Heart right ventricle (tissue), 16 donors: ENCODE data around the gene PPFIBP1. TPM values are rescaled to one million over a fixed set of nuclear protein-coding genes. Genes with fewer than 3 reads are reported as not detected.

ENCODE experiments used
- ATAC-seq, 8 donors: fragments of 200-7000 bp; cut with Tn5 transposase; one replicate each; pipeline ENCODE4 v1.9.1; 2020; ENCODE audit warnings: mild to moderate bottlenecking in 8 of 8, moderate library complexity in 8 of 8, moderate number of reproducible peaks in 1 of 8
- DNase-seq, 2 donors: peaks; one replicate each; pipeline ENCODE4 v3.0.0-alpha.2; 2020
- H3K27ac ChIP-seq, 10 donors: fragments of 200-600 bp; sonication (generic) in 2 of 10; one replicate each; pipeline versions ENCODE4 v1.5.0 to v1.8.0; 2020 to 2022; ENCODE audit warnings: mild to moderate bottlenecking in 3 of 10
- H3K27me3 ChIP-seq, 7 donors: fragments of 200-600 bp; one replicate each; pipeline ENCODE4 v1.8.0; 2021 to 2022; ENCODE audit warnings: mild to moderate bottlenecking in 2 of 7
- H3K36me3 ChIP-seq, 9 donors: fragments of 200-600 bp; sonication (generic) in 1 of 9; one replicate each; pipeline versions ENCODE4 v1.5.0 to v1.8.0; 2020 to 2022; ENCODE audit warnings: mild to moderate bottlenecking in 2 of 9
- H3K4me1 ChIP-seq, 9 donors: fragments of 200-600 bp; sonication (generic) in 1 of 9; one replicate each; pipeline versions ENCODE4 v1.5.0 to v1.8.0; 2020 to 2022; ENCODE audit warnings: mild to moderate bottlenecking in 4 of 9
- H3K4me3 ChIP-seq, 10 donors: fragments of 200-600 bp; sonication (generic) in 2 of 10; one replicate each; pipeline versions ENCODE4 v1.5.0 to v1.8.0; 2020 to 2022; ENCODE audit warnings: mild to moderate bottlenecking in 7 of 10, moderate library complexity in 2 of 10
- H3K9me3 ChIP-seq, 11 donors: fragments of 200-600 bp in 10 of 11; sonication (generic) in 2 of 11; one replicate each; pipeline versions ENCODE4 v1.5.0 to v1.8.0; 2013 to 2022; ENCODE audit warnings: mild to moderate bottlenecking in 2 of 11, control low read depth in 1 of 11, moderate library complexity in 1 of 11
- CTCF ChIP-seq, 9 donors: fragments of 200-600 bp; sonication (generic) in 2 of 9; IDR thresholded peaks; one replicate each; pipeline versions ENCODE4 v1.5.0 to v1.8.0; 2021 to 2022; ENCODE audit warnings: antibody characterized with exemption in 9 of 9, mild to moderate bottlenecking in 5 of 9, moderate library complexity in 1 of 9
- WGBS, 2 donors: extraction: QIAGEN DNeasy Blood & Tissue Kit; methylation state at CpG; one replicate each; pipeline ENCODE4 v1.1.7; 2013; ENCODE audit warnings: inconsistent platforms in 1 of 2; 5-methylcytosine and 5-hydroxymethylcytosine counted together
- intact Hi-C, 10 donors: fragments of 100-400 bp; cut with DNase I; formaldehyde crosslinking; loops; one replicate each; pipeline versions ENCODE4 v1.11.1 to v1.14.2; 2022
- polyA plus RNA-seq, 2 donors: library from polyadenylated mRNA; stranded (reverse); fragments of 200-250 nt; gene quantifications; one replicate each; pipeline ENCODE4 v1.2.3, GENCODE V29; 2013
- total RNA-seq, 10 donors: library from RNA; stranded (reverse); fragmentation: NEBNext Ultra II Directional in 3 of 10; extraction: Animal tissue kit (Norgen Biotek cat#: 25700) in 3 of 10; gene quantifications; one replicate each; pipeline versions ENCODE4 v1.2.1 to v1.2.4, GENCODE V29; 2021 to 2023
- donor health status: Arrhythmogenic right ventricular cardiomyopathy.
- donor health status: ischemic (EF 13 %, LVEDD 7.1; RV severe dilation, severe dysfunction).
- donor health status: healthy with polysubstance abuse.
- donor health status: DM: no; HTN: yes; CAD: no.
- donor health status: DM: no; HTN: no; CAD: no.
- donor health status: ischemic (EF 25% LVEDD 6.9; RV normal size, moderate dysfunction).
- donor health status: ischemic (EF 25% LVEDD 5.7; RV mildly dilated, moderate dysfunction).
- donor health status: healthy.
- donor health status: DM: yes; HTN: yes; CAD: no.
- donor health status: Ischemic cardiomyopathy.
- donor health status: ischemic (EF 35%, LVEDD 5.7; RV mildly dilated, moderate dysfunction).
- donor health status: nonischemic (EF 11% LVEDD 7.7; RV severe dilation, severe dysfunction).
- donor health status: DM: yes; HTN: yes; CAD: no.
- donor health status: PGD.
- donor health status: ischemic (EF 29% LVEDD 5.4; RV normal size, mild dysfunction).
- donor health status: nonischemic (EF 23%, LVEDD 6.1; RV moderate dilation, normal function).

Gene PPFIBP1
- total and polyA plus RNA-seq, 12 donors, result 22.9 to 450 (median 314) TPM

GRCh38 chr12:27688671-27689070 lies 164.7 kb downstream of the PPFIBP1 start:
- H3K27ac ChIP-seq, result no peak overlapping the region
- H3K4me3 ChIP-seq, result no peak overlapping the region
- ATAC-seq (no peak), DNase-seq (no peak)
- WGBS, 2 donors, result 92 to 95% methylated on average over 3 of the region's 3 CpGs
- intact Hi-C loops, result loop anchor here in 2 of 10 donors (10.0 kb wide), 2 partner anchors 354 to 374 kb away; partner anchors contain the start of gene BMAL2 (in 1 of the 2)
- H3K27me3 ChIP-seq, result no peaks in the 10 kb centered on the region
- no peak for TF ChIP-seq CTCF (IDR thresholded peaks at IDR 0.05)
- no peaks in the 10 kb centered on the region for H3K9me3 ChIP-seq
- H3K36me3 ChIP-seq, result peaks cover 0 to 100% (median 82%) of the 10 kb centered on the region in 9 donors
- H3K4me1 ChIP-seq, result no peaks in the 10 kb centered on the region

- DNase-seq, result no peak
- no peak overlapping the region for H3K4me3 ChIP-seq
- H3K27ac ChIP-seq, result no peak overlapping the region
- no peaks in the 10 kb centered on the region for H3K9me3 ChIP-seq
- TF ChIP-seq CTCF (IDR thresholded peaks at IDR 0.05), result no peak
- H3K36me3 ChIP-seq, result peaks cover 0 to 100% (median 90%) of the 10 kb centered on the region in 9 donors
- H3K27me3 ChIP-seq, result no peaks in the 10 kb centered on the region
- ATAC-seq, result peak in 1 of 8 donors; percentile 45
- WGBS, 2 donors, result 95% methylated on average over 13 of the region's 13 CpGs
- no peaks in the 10 kb centered on the region for H3K4me1 ChIP-seq
- intact Hi-C loops, result loop anchor here in 2 of 10 donors (10.0 kb wide), 2 partner anchors 355 to 375 kb away; partner anchors contain the start of gene BMAL2 (in 1 of the 2)
These were observed 165.7 kb downstream of the PPFIBP1 start for GRCh38 chr12:27689558-27690180.

- Histone ChIP-seq H3K9me3 (no peaks in the 10 kb centered on the region), H3K4me3 (no peak overlapping the region), H3K27me3 (no peaks in the 10 kb centered on the region), H3K36me3 (peaks cover 0 to 97% (median 77%) of the 10 kb centered on the region in 9 donors), H3K27ac (no peak overlapping the region), H3K4me1 (no peaks in the 10 kb centered on the region)
- intact Hi-C loops, result no loop called here
- no peak for ATAC-seq
- DNase-seq, result no peak
- WGBS, 2 donors, result 90 to 97% methylated on average over 2 of the region's 2 CpGs
- no peak for TF ChIP-seq CTCF (IDR thresholded peaks at IDR 0.05)
These were observed 169.4 kb downstream of the PPFIBP1 start for GRCh38 chr12:27693403-27693802.

GRCh38 chr12:27695556-27696292 lies 171.7 kb downstream of the PPFIBP1 start:
- DNase-seq (no peak), ATAC-seq (no peak)
- intact Hi-C loops, result no loop called here
- Histone ChIP-seq H3K9me3 (no peaks in the 10 kb centered on the region), H3K4me3 (no peak overlapping the region), H3K4me1 (no peaks in the 10 kb centered on the region), H3K36me3 (peaks cover 0 to 74% (median 54%) of the 10 kb centered on the region in 9 donors), H3K27ac (no peak overlapping the region), H3K27me3 (no peaks in the 10 kb centered on the region)
- no peak for TF ChIP-seq CTCF (IDR thresholded peaks at IDR 0.05)
- 88 to 91% methylated on average over 6 of the region's 6 CpGs for WGBS, 2 donors
